GM19467 (cell line): ENCODE data around the gene FARP2.
"Not testable (repeated sequence)": the region's sequence is repeated elsewhere in the genome, so short reads cannot be mapped to it uniquely, and the experiment has no call there.

Source experiments
- ATAC-seq: cut with Tn5 transposase; IDR thresholded peaks from one replicate; pipeline ENCODE4 v1.9.1; 2021; ENCODE audit warnings: mild to moderate bottlenecking, moderate library complexity; ENCODE audit not compliant: unreplicated experiment

The FARP2 gene

GRCh38 chr2:241408849-241409248, 52.8 kb downstream of the FARP2 start:
- ATAC-seq: no peak

GRCh38 chr2:241410739-241411176, 54.7 kb downstream of the FARP2 start:
- ATAC-seq: no peak

- ATAC-seq: no peak
These were observed 56.1 kb downstream of the FARP2 start for GRCh38 chr2:241412144-241412543.

- ATAC-seq: not testable (repeated sequence)
These were observed 57.4 kb downstream of the FARP2 start for GRCh38 chr2:241413501-241413900.

GRCh38 chr2:241413929-241414580, 58.0 kb downstream of the FARP2 start:
- no peak for ATAC-seq

- no peak for ATAC-seq
These were observed 59.1 kb downstream of the FARP2 start for GRCh38 chr2:241415196-241415595.

GRCh38 chr2:241417626-241418025, 61.5 kb downstream of the FARP2 start:
- no peak for ATAC-seq

- ATAC-seq: no peak
These were observed 65.2 kb downstream of the FARP2 start for GRCh38 chr2:241421330-241421729.

GRCh38 chr2:241421942-241422341, 65.9 kb downstream of the FARP2 start:
- not testable (repeated sequence) for ATAC-seq

GRCh38 chr2:241422350-241422749, 66.3 kb downstream of the FARP2 start:
- no peak for ATAC-seq

GRCh38 chr2:241423489-241423888, 67.4 kb downstream of the FARP2 start:
- ATAC-seq: not testable (repeated sequence)

GRCh38 chr2:241425368-241425767, 69.3 kb downstream of the FARP2 start:
- no peak for ATAC-seq

GRCh38 chr2:241430178-241430577, 74.1 kb downstream of the FARP2 start:
- ATAC-seq: no peak

- no peak for ATAC-seq
These were observed 76.9 kb downstream of the FARP2 start for GRCh38 chr2:241432824-241433448.

GRCh38 chr2:241437179-241437578, 81.1 kb downstream of the FARP2 start:
- ATAC-seq: no peak

- ATAC-seq: no peak
These were observed 85.4 kb downstream of the FARP2 start for GRCh38 chr2:241441492-241441891.

GRCh38 chr2:241443486-241444223, 87.6 kb downstream of the FARP2 start:
- no peak for ATAC-seq

GRCh38 chr2:241445426-241445825, 89.3 kb downstream of the FARP2 start:
- ATAC-seq: peak; percentile 56

GRCh38 chr2:241450092-241450491, 94.0 kb downstream of the FARP2 start:
- not testable (repeated sequence) for ATAC-seq

GRCh38 chr2:241451840-241452506, 95.9 kb downstream of the FARP2 start:
- ATAC-seq: no peak

- not testable (repeated sequence) for ATAC-seq
These were observed 97.8 kb downstream of the FARP2 start for GRCh38 chr2:241453919-241454318.
